Measurements from ENCODE around the gene ZNF394.

The ZNF394 gene

GRCh38 chr7:99489235-99489634 lies 10.8 kb downstream of the ZNF394 start:
- Histone ChIP-seq H3K4me1 (ENCODE audit: low read length) (no peaks in the 10 kb centered on the region), H3F3A (ENCODE audit: insufficient read depth, low read length) (no peaks in the 10 kb centered on the region; the same call in 1 of the 2 replicates), H3K27ac (ENCODE audit: low read length) (no peak overlapping the region), H3K9me2 (replicated peaks; ENCODE audit: insufficient read depth, low read length) (no peaks in the 10 kb centered on the region), H4K20me1 (ENCODE audit: insufficient read depth, low read length) (no peaks in the 10 kb centered on the region), H3K36me3 (replicated peaks; ENCODE audit: insufficient read depth, low read length) (peaks cover 15% of the 10 kb centered on the region), H2AFZ (ENCODE audit: low read length) (no peak overlapping the region), H3K79me2 (ENCODE audit: low read length) (peaks cover 19% of the 10 kb centered on the region), H3K9me3 (replicated peaks; ENCODE audit: insufficient read depth, low read length) (no peaks in the 10 kb centered on the region), H3K27me3 (replicated peaks; ENCODE audit: insufficient read depth, low read length) (no peaks in the 10 kb centered on the region), H3K9ac (ENCODE audit: low read length) (no peak overlapping the region), H3K4me2 (ENCODE audit: low read depth, low read length) (no peak overlapping the region), H3K4me3 (ENCODE audit: low read length) (no peak overlapping the region)
- no peak for DNase-seq
- TF ChIP-seq EZH2phosphoT487 (IDR thresholded peaks at IDR 0.05; ENCODE audit: low read length), result no peak
- TF ChIP-seq, protein P1, sequence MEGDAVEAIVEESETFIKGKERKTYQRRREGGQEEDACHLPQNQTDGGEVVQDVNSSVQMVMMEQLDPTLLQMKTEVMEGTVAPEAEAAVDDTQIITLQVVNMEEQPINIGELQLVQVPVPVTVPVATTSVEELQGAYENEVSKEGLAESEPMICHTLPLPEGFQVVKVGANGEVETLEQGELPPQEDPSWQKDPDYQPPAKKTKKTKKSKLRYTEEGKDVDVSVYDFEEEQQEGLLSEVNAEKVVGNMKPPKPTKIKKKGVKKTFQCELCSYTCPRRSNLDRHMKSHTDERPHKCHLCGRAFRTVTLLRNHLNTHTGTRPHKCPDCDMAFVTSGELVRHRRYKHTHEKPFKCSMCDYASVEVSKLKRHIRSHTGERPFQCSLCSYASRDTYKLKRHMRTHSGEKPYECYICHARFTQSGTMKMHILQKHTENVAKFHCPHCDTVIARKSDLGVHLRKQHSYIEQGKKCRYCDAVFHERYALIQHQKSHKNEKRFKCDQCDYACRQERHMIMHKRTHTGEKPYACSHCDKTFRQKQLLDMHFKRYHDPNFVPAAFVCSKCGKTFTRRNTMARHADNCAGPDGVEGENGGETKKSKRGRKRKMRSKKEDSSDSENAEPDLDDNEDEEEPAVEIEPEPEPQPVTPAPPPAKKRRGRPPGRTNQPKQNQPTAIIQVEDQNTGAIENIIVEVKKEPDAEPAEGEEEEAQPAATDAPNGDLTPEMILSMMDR (IDR thresholded peaks at IDR 0.05; ENCODE audit: low read length), result no peak
- TF ChIP-seq EZH2 (optimal IDR thresholded peaks at IDR 0.05; ENCODE audit: low read depth, low read length), result no peak

DNA sequence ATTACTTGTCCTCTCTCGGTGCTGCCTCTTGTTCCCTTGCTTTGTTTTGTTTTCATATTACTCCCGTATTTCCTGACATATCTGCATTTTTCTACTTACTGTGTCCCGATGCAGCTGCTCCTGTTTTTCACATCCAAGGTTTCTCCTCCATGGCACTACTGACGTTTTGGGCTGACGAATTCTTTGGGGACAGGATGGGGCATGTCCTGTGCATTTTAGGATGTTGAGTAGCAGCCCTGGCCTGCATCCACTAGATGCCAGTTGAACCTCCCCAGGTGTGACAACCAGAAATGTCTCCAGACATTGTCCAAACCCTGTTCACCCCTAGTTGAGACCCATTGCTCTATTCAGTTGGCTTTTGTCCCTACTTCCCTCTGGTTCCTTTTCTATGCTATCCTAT lies 15.0 kb downstream of the ZNF394 start:
- H3K9me3 ChIP-seq (replicated peaks; ENCODE audit: insufficient read depth, low read length), result no peaks in the 10 kb centered on the region
- H2AFZ ChIP-seq (ENCODE audit: low read length), result no peak overlapping the region
- no peaks in the 10 kb centered on the region for H3F3A ChIP-seq (ENCODE audit: insufficient read depth, low read length)
- no peak for TF ChIP-seq EZH2 (optimal IDR thresholded peaks at IDR 0.05; ENCODE audit: low read depth, low read length)
- no peak for TF ChIP-seq EZH2phosphoT487 (IDR thresholded peaks at IDR 0.05; ENCODE audit: low read length)
- TF ChIP-seq, protein P1 (IDR thresholded peaks at IDR 0.05; ENCODE audit: low read length), result no peak
- no peaks in the 10 kb centered on the region for H3K9me2 ChIP-seq (replicated peaks; ENCODE audit: insufficient read depth, low read length)
- no peak overlapping the region for H3K9ac ChIP-seq (ENCODE audit: low read length)
- H3K27ac ChIP-seq (ENCODE audit: low read length), result no peak overlapping the region
- H4K20me1 ChIP-seq (ENCODE audit: insufficient read depth, low read length), result no peaks in the 10 kb centered on the region
- no peak overlapping the region for H3K4me2 ChIP-seq (ENCODE audit: low read depth, low read length)
- H3K27me3 ChIP-seq (replicated peaks; ENCODE audit: insufficient read depth, low read length), result no peaks in the 10 kb centered on the region
- H3K36me3 ChIP-seq (replicated peaks; ENCODE audit: insufficient read depth, low read length), result no peaks in the 10 kb centered on the region; the same call in 1 of the 2 replicates
- H3K79me2 ChIP-seq (ENCODE audit: low read length), result no peaks in the 10 kb centered on the region
- no peak overlapping the region for H3K4me3 ChIP-seq (ENCODE audit: low read length)
- DNase-seq, result no peak
- H3K4me1 ChIP-seq (ENCODE audit: low read length), result no peaks in the 10 kb centered on the region

- Histone ChIP-seq H3K9ac (ENCODE audit: low read length) (no peak overlapping the region), H3K4me1 (ENCODE audit: low read length) (no peaks in the 10 kb centered on the region; the same call in 1 of the 2 replicates), H3F3A (ENCODE audit: insufficient read depth, low read length) (no peaks in the 10 kb centered on the region), H3K4me2 (ENCODE audit: low read depth, low read length) (no peak overlapping the region), H3K4me3 (ENCODE audit: low read length) (no peak overlapping the region), H3K9me2 (replicated peaks; ENCODE audit: insufficient read depth, low read length) (no peaks in the 10 kb centered on the region), H3K36me3 (replicated peaks; ENCODE audit: insufficient read depth, low read length) (no peaks in the 10 kb centered on the region; the same call in 1 of the 2 replicates), H3K79me2 (ENCODE audit: low read length) (peaks cover 53% of the 10 kb centered on the region), H3K27me3 (replicated peaks; ENCODE audit: insufficient read depth, low read length) (no peaks in the 10 kb centered on the region), H3K9me3 (replicated peaks; ENCODE audit: insufficient read depth, low read length) (no peaks in the 10 kb centered on the region), H2AFZ (ENCODE audit: low read length) (no peak overlapping the region), H4K20me1 (ENCODE audit: insufficient read depth, low read length) (no peaks in the 10 kb centered on the region), H3K27ac (ENCODE audit: low read length) (no peak overlapping the region)
- no peak for DNase-seq
- TF ChIP-seq EZH2 (optimal IDR thresholded peaks at IDR 0.05; ENCODE audit: low read depth, low read length), result no peak
- TF ChIP-seq, protein P1 (IDR thresholded peaks at IDR 0.05; ENCODE audit: low read length), result no peak
- no peak for TF ChIP-seq EZH2phosphoT487 (IDR thresholded peaks at IDR 0.05; ENCODE audit: low read length)
These were observed 21.3 kb downstream of the ZNF394 start for GRCh38 chr7:99478464-99479440.

Measured in MM.1S (cell line).